ENCODE measurements around the gene TIGIT. TPM values are rescaled to one million over a fixed set of nuclear protein-coding genes. Genes with fewer than 3 reads are reported as not detected.

Gene TIGIT
- polyA plus RNA-seq, 4 donors, result 0.06 to 0.10 (median 0.08) TPM; not detected in 1

DNA sequence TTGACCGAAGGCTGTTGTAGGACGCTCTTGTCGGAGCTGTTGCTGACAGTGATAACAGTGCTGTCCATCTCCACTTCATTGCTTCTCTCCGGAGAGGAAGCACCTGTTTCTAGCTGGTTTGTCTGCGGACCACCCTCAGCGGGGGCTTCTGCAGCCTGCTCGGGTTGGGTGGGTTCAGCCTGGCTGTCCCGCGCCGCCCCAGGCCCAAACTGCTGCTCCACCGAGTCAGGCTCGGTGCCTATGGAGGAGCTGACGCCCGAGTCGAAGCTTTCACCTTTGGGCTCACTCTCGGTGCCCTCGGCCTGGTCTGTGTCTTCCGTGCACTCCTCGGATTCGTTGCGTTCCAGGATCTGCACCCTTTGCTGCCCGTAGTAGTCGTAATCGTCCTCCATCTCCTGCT lies 56.9 kb downstream of the TIGIT start:
- DNase-seq (ENCODE audit: low read depth in 4 of 4, low spot score in 2 of 4), result no peak

DNA sequence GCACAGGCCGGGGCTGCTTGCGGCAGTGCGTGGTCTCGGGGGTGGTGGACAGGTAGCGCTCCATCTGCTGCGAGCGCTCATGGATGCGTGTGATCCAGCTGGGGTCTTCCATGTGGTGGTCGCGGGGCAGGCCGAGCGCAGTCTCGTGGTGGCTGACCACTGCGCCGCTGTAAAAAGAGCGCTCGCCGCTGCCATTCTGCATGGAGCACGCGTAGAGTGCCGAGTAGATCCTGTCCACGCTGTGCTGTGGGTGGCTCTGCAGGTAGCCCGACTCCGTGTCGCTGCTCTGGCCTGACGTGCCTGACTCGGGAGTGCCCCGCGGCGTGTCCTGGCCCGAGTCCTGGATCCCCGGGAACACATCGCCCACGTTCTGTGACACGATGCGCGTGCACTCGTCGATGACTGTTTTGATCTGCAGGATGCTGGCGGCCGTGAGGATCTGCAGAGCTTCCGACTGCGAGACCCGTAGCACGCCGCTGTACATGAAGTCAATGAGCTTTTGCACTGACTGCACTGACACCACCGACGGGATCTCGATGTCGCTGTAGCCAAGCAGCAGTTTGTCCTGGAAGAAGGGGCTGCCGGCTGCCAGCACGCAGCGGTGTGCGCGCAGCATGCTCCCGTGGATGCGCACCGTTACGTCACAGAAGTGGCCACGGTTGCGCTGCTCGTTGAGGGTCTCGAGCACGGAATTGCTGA lies 57.4 kb downstream of the TIGIT start:
- DNase-seq (ENCODE audit: low read depth in 4 of 4, low spot score in 2 of 4), result no peak

DNA sequence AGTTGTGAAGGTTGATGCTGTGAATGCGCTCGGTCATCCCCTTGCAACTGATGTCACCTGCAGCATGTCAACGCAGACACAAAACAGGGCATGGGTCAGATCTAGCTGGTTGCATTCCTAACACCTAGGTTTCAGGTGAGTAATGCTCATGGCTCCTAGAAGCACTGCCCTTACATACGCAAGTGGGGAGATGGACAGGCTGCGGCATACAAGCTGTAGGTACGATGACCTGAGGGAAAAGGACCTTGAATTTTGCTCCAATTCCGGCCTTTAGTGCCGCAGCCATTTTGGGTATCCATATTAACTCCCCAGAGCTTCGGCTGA lies 58.0 kb downstream of the TIGIT start:
- DNase-seq (ENCODE audit: low read depth in 4 of 4, low spot score in 2 of 4), result no peak

- DNase-seq (ENCODE audit: low read depth in 4 of 4, low spot score in 2 of 4), result no peak
Observed at GRCh38 chr3:114355653-114356052, 61.8 kb downstream of the TIGIT start.

DNA sequence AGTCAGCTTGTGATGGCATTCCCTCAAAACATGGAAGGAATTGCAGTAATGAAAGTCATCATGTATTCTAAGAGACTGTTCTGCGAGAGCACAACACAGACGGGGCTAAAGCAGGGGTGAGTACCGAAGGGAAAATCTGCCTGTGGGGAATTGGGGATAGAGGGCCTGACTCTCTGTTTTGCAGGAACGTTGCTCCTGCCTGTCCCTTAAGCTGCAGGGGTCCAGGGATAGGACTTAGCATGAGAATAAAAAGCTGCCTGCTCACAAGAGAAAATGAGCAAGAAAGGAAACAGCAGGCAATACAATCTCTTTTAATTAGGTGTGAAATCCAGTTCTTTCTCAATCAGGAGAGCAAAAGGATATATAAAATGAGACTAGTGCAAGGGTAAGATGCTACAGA lies 62.2 kb downstream of the TIGIT start:
- no peak for DNase-seq (ENCODE audit: low read depth in 4 of 4, low spot score in 2 of 4)

GRCh38 chr3:114356525-114356924 lies 62.7 kb downstream of the TIGIT start:
- DNase-seq (ENCODE audit: low read depth in 4 of 4, low spot score in 2 of 4), result no peak

Other genes starting within 250 kb of the TIGIT start
- 10 to 100 TPM; 11.6 to 27.3 (median 20.1) TPM for gene CCDC191, start 237.5 kb upstream of the TIGIT start, polyA plus RNA-seq (ENCODE audit: insufficient read length in 4 of 4)
- 10 to 100 TPM; 23.2 to 33.5 (median 27.3) TPM for gene QTRT2, start 237.3 kb upstream of the TIGIT start, polyA plus RNA-seq (ENCODE audit: insufficient read length in 4 of 4)
- not detected for gene DRD3, start 115.0 kb upstream of the TIGIT start, polyA plus RNA-seq (ENCODE audit: insufficient read length in 4 of 4)
- under 1 TPM in 2 of 4 donors, not detected in 2; 0.06 TPM for gene ZNF80, start 56.5 kb upstream of the TIGIT start, polyA plus RNA-seq (ENCODE audit: insufficient read length in 4 of 4)